Activated CD4-positive, alpha-beta T cell treated with anti-CD3 and anti-CD28 coated beads, Interleukin-2, amount 10 ng/mL, durations not matched to agents 7 days and 5 days (primary cell): Measurements from ENCODE around the gene KRTAP5-1. TPM values are rescaled to one million over a fixed set of nuclear protein-coding genes. Genes with fewer than 3 reads are reported as not detected.

Experiments
- CTCF ChIA-PET: fragments of 350-600 bp; sonication (Branson Sonifier 250); formaldehyde crosslinking; loops from one replicate; lab custom pipeline; 2021; ENCODE audit warnings: antibody characterized with exemption; lab: Charles Lee
- POLR2A ChIA-PET: fragments of 350-600 bp; sonication (Branson Sonifier 250); formaldehyde crosslinking; loops from one replicate; lab custom pipeline; 2021; ENCODE audit warnings: antibody characterized with exemption; lab: Charles Lee
- DNase-seq: peaks from one replicate; pipeline ENCODE4 v3.0.0-alpha.2; 2020
- H3K27ac Mint-ChIP-seq: one replicate; pipeline ENCODE4 v1.8.0; 2021; ENCODE audit warnings: mild to moderate bottlenecking, moderate library complexity, mixed read lengths
- H3K27me3 Mint-ChIP-seq: one replicate; pipeline ENCODE4 v1.8.0; 2021; ENCODE audit warnings: mixed read lengths
- H3K36me3 Mint-ChIP-seq: one replicate; pipeline ENCODE4 v1.8.0; 2021; ENCODE audit warnings: low read depth, mixed read lengths
- H3K4me1 Mint-ChIP-seq: one replicate; pipeline ENCODE4 v1.8.0; 2021; ENCODE audit warnings: mixed read lengths
- H3K4me3 Mint-ChIP-seq: one replicate; pipeline ENCODE4 v1.8.0; 2021; ENCODE audit warnings: mild to moderate bottlenecking, moderate library complexity, mixed read lengths
- H3K9me3 Mint-ChIP-seq: one replicate; pipeline ENCODE4 v1.8.0; 2021; ENCODE audit warnings: mixed read lengths
- total RNA-seq, 2 experiments: library from RNA; stranded (reverse); gene quantifications; one replicate each; pipeline ENCODE4 v1.2.3, GENCODE V29; 2021

The KRTAP5-1 gene
- total RNA-seq, 2 experiments from 2014 or later, result not detected

- Mint-ChIP-seq H3K27ac (no peak overlapping the region), H3K27me3 (peaks cover 32% of the 10 kb centered on the region), H3K36me3 (no peaks in the 10 kb centered on the region), H3K9me3 (peaks cover 9% of the 10 kb centered on the region), H3K4me3 (no peak overlapping the region), H3K4me1 (peaks cover 11% of the 10 kb centered on the region)
- DNase-seq, result no peak
- CTCF ChIA-PET, result interaction anchor here (0.6 to 2.6 kb wide), 24 partner anchors 10 to 1596 kb away, joined by 3 to 15 read pairs (median 4); partner anchors contain the start of genes POLR2L and TSPAN4
- POLR2A ChIA-PET, result interaction anchor here (0.5 to 0.6 kb wide), 2 partner anchors 29 to 218 kb away, joined by 3 to 4 read pairs; no protein-coding TSS in a partner anchor
Measured at GRCh38 chr11:1574933-1575242, 10.2 kb downstream of the KRTAP5-1 start.

GRCh38 chr11:1574238-1574932 lies 10.7 kb downstream of the KRTAP5-1 start:
- H3K9me3 Mint-ChIP-seq, result peaks cover 9% of the 10 kb centered on the region
- no peak overlapping the region for H3K27ac Mint-ChIP-seq
- H3K4me3 Mint-ChIP-seq, result no peak overlapping the region
- peak; percentile 42 for DNase-seq
- ChIA-PET POLR2A (interaction anchor here (0.6 kb wide), 1 partner anchor 218 kb away, joined by 3 read pairs; no protein-coding TSS in a partner anchor), CTCF (interaction anchor here (0.6 to 2.6 kb wide), 26 partner anchors 8 to 1596 kb away, joined by 3 to 15 read pairs (median 4); partner anchors contain the start of genes POLR2L and TSPAN4)
- H3K4me1 Mint-ChIP-seq, result peaks cover 11% of the 10 kb centered on the region
- H3K36me3 Mint-ChIP-seq, result no peaks in the 10 kb centered on the region
- peaks cover 35% of the 10 kb centered on the region for H3K27me3 Mint-ChIP-seq

GRCh38 chr11:1573903-1574237 lies 11.2 kb downstream of the KRTAP5-1 start:
- ChIA-PET CTCF (interaction anchor here (0.8 to 2.6 kb wide), 11 partner anchors 8 to 371 kb away, joined by 3 to 15 read pairs (median 4); no protein-coding TSS in a partner anchor), POLR2A (no interaction called here)
- H3K9me3 Mint-ChIP-seq, result peaks cover 8% of the 10 kb centered on the region
- no peak for DNase-seq
- H3K27me3 Mint-ChIP-seq, result peaks cover 36% of the 10 kb centered on the region
- H3K27ac Mint-ChIP-seq, result no peak overlapping the region
- H3K36me3 Mint-ChIP-seq, result no peaks in the 10 kb centered on the region
- H3K4me3 Mint-ChIP-seq, result no peak overlapping the region
- peaks cover 11% of the 10 kb centered on the region for H3K4me1 Mint-ChIP-seq

- Mint-ChIP-seq H3K27ac (no peak overlapping the region), H3K4me1 (peaks cover 11% of the 10 kb centered on the region), H3K27me3 (peaks cover 33% of the 10 kb centered on the region), H3K36me3 (no peaks in the 10 kb centered on the region), H3K9me3 (peaks cover 3% of the 10 kb centered on the region), H3K4me3 (peak overlapping the region; percentile 7)
- DNase-seq, result no peak
- ChIA-PET POLR2A (no interaction called here), CTCF (interaction anchor here (0.8 to 2.6 kb wide), 9 partner anchors 9 to 371 kb away, joined by 3 to 15 read pairs (median 4); no protein-coding TSS in a partner anchor)
Measured at GRCh38 chr11:1573077-1573902, 11.8 kb downstream of the KRTAP5-1 start.

GRCh38 chr11:1572197-1573076 lies 12.6 kb downstream of the KRTAP5-1 start, which contains the start of gene DUSP8:
Gene DUSP8, minus strand, starts transcription at chr11:1572271. Its CDS starts 6,445 bp downstream, at chr11:1565826.
- POLR2A ChIA-PET, result no interaction called here
- Mint-ChIP-seq H3K27ac (no peak within 1 kb of the TSS), H3K27me3 (peaks cover 33% of the 10 kb centered on the region), H3K4me1 (peaks cover 11% of the 10 kb centered on the region), H3K36me3 (no peaks in the 10 kb centered on the region), H3K4me3 (no peak within 1 kb of the TSS), H3K9me3 (no peaks in the 10 kb centered on the region)
- DNase-seq, result peak; percentile 89
- CTCF ChIA-PET, result no interaction called here

- peaks cover 11% of the 10 kb centered on the region for H3K4me1 Mint-ChIP-seq
Measured at GRCh38 chr11:1571760-1572196, 13.3 kb downstream of the KRTAP5-1 start.

GRCh38 chr11:1570896-1571759 lies 14.0 kb downstream of the KRTAP5-1 start:
- no peak for DNase-seq
- ChIA-PET CTCF (no interaction called here), POLR2A (no interaction called here)
- peak overlapping the region; percentile 48 for H3K4me3 Mint-ChIP-seq
- peaks cover 30% of the 10 kb centered on the region for H3K27me3 Mint-ChIP-seq
- no peaks in the 10 kb centered on the region for H3K36me3 Mint-ChIP-seq
- peaks cover 11% of the 10 kb centered on the region for H3K4me1 Mint-ChIP-seq
- H3K27ac Mint-ChIP-seq, result peak overlapping the region; percentile 36
- H3K9me3 Mint-ChIP-seq, result no peaks in the 10 kb centered on the region

More at GRCh38 chr11:1571760-1572196, 13.3 kb downstream of the KRTAP5-1 start:
- DNase-seq, result no peak
- Mint-ChIP-seq H3K27me3 (peaks cover 33% of the 10 kb centered on the region), H3K9me3 (no peaks in the 10 kb centered on the region), H3K4me3 (no peak overlapping the region), H3K27ac (no peak overlapping the region), H3K36me3 (no peaks in the 10 kb centered on the region)
- ChIA-PET POLR2A (no interaction called here), CTCF (no interaction called here)

GRCh38 chr11:1570531-1570895 lies 14.6 kb downstream of the KRTAP5-1 start:
- Mint-ChIP-seq H3K27me3 (peaks cover 26% of the 10 kb centered on the region), H3K4me1 (peaks cover 11% of the 10 kb centered on the region), H3K27ac (peak overlapping the region; percentile 36), H3K36me3 (no peaks in the 10 kb centered on the region), H3K4me3 (peak overlapping the region; percentile 48), H3K9me3 (no peaks in the 10 kb centered on the region)
- CTCF ChIA-PET, result no interaction called here
- POLR2A ChIA-PET, result no interaction called here
- DNase-seq, result no peak

- POLR2A ChIA-PET, result no interaction called here
- H3K4me1 Mint-ChIP-seq, result peaks cover 11% of the 10 kb centered on the region
- H3K27me3 Mint-ChIP-seq, result peaks cover 22% of the 10 kb centered on the region
- no peak overlapping the region for H3K4me3 Mint-ChIP-seq
- H3K9me3 Mint-ChIP-seq, result no peaks in the 10 kb centered on the region
- DNase-seq, result no peak
- CTCF ChIA-PET, result no interaction called here
- no peaks in the 10 kb centered on the region for H3K36me3 Mint-ChIP-seq
- no peak overlapping the region for H3K27ac Mint-ChIP-seq
Measured at GRCh38 chr11:1570001-1570453, 15.1 kb downstream of the KRTAP5-1 start.

- Mint-ChIP-seq H3K9me3 (no peaks in the 10 kb centered on the region), H3K4me3 (peak overlapping the region; percentile 42), H3K27ac (no peak overlapping the region), H3K27me3 (peaks cover 19% of the 10 kb centered on the region), H3K4me1 (peaks cover 11% of the 10 kb centered on the region), H3K36me3 (no peaks in the 10 kb centered on the region)
- CTCF ChIA-PET, result no interaction called here
- POLR2A ChIA-PET, result no interaction called here
- DNase-seq, result no peak
Measured at GRCh38 chr11:1569251-1569780, 15.8 kb downstream of the KRTAP5-1 start.

- no peaks in the 10 kb centered on the region for H3K9me3 Mint-ChIP-seq
- no peak overlapping the region for H3K4me3 Mint-ChIP-seq
- H3K36me3 Mint-ChIP-seq, result no peaks in the 10 kb centered on the region
- H3K27ac Mint-ChIP-seq, result no peak overlapping the region
- peaks cover 15% of the 10 kb centered on the region for H3K27me3 Mint-ChIP-seq
- ChIA-PET CTCF (interaction anchor here (0.6 kb wide), 1 partner anchor 1002 kb away, joined by 3 read pairs; no protein-coding TSS in a partner anchor), POLR2A (no interaction called here)
- DNase-seq, result no peak
- peaks cover 5% of the 10 kb centered on the region for H3K4me1 Mint-ChIP-seq
Measured at GRCh38 chr11:1568441-1568911, 16.6 kb downstream of the KRTAP5-1 start.
